UCSD-AML1 (cell line): ENCODE results near the gene LRIG1.

Experiments
- DNase-seq: peaks from one replicate; lab custom pipeline; 2025; ENCODE audit not compliant: unreplicated experiment; lab: John Stamatoyannopoulos, UW

LRIG1 gene

GRCh38 chr3:66404903-66405700 is 95.7 kb downstream of the LRIG1 start:
- no peak for DNase-seq

- no peak for DNase-seq
Observed at GRCh38 chr3:66404197-66404596, 96.6 kb downstream of the LRIG1 start.

- DNase-seq, result no peak
Observed at GRCh38 chr3:66403323-66403990, 97.4 kb downstream of the LRIG1 start.

GRCh38 chr3:66402596-66403290 is 98.1 kb downstream of the LRIG1 start:
- no peak for DNase-seq

DNA sequence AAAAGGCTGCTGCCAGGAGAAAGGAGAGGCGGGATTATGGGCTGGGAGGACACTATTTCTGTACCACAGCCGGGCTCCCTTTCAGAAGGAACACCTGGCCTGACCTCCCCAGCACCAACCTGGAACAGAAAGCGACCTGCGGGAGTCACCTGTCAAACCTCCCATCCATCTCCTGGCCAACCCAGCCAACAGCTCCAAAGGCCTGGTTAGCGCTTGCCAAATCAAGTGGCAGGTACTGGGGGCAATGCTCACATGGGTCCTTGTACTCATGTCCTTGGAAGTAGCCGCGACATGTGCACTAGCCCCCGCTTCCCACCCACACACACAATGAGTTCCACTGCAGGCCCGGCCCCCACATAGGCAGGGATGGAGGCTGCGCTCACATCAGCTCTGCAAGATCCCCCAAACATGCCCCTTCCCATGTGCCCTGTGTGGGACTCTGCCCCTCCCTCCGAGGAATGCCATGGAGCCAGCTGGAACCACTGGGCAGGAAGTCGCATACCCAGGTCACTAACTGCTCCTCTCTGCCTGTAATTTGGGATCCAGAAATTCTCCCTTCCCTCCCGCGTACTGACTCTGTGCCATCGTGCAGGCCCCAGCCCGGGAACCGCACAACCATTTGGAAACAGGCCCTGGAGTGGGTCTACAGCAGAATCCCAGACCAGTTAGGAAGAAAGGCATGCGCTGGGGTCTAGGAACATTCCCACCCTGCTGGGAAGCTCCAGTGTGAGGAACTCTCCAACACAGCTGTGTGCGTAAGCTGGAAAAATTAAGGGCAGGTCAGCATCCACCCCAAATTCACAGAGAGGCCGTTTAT is 98.9 kb downstream of the LRIG1 start:
- no peak for DNase-seq

- DNase-seq, result no peak
Observed at GRCh38 chr3:66401157-66401550, 99.7 kb downstream of the LRIG1 start.

DNA sequence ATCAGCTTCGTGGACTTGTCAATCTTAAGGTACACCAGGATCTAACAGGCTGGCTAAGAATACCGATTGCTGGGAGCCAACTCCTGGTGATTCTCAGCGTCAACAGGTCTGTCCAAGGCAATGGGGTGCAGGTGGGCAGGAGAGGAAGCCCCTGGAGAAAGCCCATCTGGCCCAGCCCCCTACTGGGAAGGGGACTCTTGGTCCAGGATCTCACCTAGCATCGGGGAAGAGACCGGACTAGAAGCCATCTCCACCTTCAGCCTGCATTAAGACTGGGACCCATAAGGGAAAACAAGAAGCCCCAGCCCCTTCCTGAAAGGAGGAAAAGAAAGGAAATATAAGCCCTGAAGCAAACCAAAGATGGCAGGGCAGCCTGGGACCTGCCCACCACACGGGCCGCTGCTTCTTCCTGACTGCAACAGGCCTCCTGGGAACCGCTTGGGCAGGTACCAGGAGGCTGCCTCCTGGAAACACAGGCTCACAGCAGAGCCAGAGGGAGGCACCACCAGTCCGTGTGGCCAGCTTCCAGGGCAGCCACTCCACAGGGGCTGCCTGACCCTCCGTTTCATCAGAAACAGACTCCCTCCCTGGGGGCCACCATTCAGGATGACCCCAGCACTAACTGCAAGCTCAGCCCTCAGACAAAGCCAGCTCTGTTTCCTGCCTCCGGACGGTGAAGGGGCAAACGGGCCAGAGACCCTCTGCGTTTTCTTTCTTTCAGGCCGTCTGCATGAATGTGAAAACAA is 100.2 kb downstream of the LRIG1 start:
- DNase-seq, result no peak

DNA sequence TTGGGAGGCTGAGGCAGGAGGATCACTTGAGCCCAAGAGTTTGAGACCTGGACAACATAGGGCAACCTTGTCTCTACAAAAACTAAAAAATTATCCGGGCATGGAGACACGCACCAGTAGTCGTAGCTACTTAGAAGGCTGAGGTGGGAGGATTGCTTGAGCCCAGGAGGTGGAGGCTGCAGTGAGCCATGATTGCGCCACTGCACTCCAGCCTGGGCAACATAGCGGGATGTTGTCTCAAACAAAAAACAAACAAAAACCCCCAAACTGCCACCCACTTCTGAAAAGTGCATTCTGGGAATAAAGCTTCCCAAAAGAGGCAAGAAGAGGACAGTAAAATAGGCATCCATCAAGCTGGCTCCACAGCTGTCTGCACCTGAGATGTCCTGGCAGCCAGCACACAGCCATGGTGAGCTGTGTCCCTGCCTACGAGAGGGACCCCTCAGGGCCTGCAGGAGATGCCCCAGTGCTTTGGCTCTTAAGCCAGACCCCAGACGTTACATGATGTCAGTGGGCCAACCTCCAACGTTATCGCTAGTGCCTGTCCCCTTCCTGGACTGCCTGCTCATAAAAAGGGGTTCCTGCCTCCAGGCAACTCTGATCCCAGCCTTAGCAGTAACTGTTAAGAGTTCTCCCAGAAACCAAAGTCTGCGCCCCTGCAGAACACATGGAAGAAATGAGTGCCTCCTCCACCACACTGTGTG is 101.1 kb downstream of the LRIG1 start:
- DNase-seq, result no peak

- DNase-seq, result no peak
Observed at GRCh38 chr3:66398228-66399025, 102.4 kb downstream of the LRIG1 start.

GRCh38 chr3:66397745-66398144 is 103.1 kb downstream of the LRIG1 start:
- DNase-seq, result no peak

- DNase-seq, result no peak
Observed at GRCh38 chr3:66396888-66397287, 103.9 kb downstream of the LRIG1 start.

DNA sequence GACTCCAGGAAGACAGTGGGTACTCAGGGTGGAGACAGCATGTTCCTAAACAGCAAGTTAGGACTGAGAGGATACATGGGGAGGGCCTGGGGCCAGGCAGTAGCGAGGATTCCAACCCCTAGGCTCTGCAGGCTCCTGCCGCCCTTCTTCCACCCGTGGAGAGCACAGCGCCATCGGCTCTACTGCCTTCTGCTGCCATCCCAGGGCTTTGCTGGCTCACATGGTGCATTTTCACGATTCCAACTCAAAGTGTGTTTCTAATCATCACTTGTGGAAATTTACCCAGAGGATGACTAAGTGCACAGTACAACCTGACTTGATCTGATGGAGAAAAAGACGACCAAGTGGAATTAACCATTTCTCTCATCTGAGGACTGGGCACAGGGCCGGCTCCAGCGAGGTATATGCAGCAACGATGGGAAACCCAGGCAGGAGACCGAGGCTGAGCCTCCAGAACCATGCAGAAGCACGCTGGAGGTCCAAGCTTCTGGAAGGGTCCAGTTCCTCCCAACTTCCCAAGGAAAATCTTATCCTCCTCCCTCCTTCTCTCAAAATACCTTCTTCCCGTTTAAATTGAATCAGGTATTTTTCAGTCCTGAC is 104.6 kb downstream of the LRIG1 start:
- no peak for DNase-seq

DNA sequence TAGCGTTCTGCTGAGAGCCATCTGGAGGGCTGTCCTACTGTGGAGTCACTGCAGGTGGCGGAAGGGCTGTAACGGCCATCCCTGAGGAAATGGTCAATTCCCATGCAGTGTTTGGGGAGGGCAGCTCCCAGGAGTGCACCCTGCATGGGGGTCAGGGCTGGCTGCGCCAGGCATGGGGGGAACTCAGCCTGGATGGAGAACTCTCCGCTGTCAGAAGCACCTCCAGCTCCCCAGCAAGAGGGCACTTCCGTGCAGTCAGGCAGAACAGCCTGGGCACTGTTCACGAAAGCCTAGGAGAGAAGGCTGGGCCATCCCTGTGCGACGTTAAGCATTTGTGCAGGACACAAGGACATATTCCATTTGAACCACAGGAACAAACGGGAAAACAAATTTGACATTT is 105.2 kb downstream of the LRIG1 start:
- no peak for DNase-seq

GRCh38 chr3:66394753-66395249 is 106.0 kb downstream of the LRIG1 start:
- no peak for DNase-seq

GRCh38 chr3:66394019-66394752 is 106.6 kb downstream of the LRIG1 start:
- DNase-seq, result no peak

DNA sequence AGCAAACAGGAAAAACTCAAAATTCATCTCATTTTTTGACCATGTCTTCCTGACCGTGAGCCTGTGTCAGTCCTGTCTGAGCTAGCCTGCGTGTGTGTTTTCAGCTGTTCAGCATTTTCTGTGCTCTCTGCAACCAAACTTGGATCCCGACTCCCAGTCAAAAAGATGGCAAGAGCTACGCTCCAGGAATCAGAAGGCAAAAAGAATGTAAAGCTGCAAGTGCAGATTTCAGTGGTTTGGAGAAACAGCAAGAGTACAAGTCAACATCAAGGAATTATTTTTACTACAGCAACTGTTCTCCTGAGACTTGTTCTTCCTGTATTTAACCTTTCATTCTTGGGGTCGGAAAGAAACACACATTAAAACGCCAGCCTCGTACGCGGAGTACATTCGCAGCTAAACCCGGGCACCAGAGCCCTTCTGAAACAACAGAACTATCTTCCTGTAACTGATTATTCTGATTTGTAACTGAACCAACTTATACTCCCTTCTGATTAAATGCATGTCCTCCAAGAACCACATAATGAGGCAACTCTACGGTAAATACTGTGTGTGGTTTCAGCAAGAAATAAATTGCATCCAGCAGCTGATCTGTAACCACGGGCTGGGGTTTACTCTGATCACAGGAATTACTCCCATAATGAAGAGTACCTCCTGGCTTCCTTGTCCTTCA is 107.4 kb downstream of the LRIG1 start:
- DNase-seq, result no peak

DNA sequence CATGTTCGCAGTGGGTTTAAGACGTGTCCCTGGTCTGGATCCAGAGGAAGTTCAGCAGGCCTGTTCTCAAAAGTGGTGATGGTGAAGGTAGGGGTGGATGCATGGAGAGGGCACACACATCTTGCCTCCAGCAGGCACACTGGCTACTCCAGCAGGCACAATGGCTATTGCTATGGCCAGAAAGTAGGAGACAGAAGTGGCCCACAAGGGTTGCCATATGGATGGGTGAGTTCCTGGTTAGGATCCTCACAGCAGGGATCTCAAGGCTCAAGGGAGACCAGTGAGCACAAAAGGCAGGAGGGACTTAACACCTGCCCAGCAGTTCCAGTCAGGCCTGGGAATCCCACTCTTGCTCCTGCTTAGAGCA is 107.9 kb downstream of the LRIG1 start:
- DNase-seq, result no peak
